ENCODE data around the gene REV1. TPM values are rescaled to one million over a fixed set of nuclear protein-coding genes. Genes with fewer than 3 reads are reported as not detected.

Gene REV1
- total RNA-seq, 1 experiment from 2014 or later = 13.0 TPM

DNA sequence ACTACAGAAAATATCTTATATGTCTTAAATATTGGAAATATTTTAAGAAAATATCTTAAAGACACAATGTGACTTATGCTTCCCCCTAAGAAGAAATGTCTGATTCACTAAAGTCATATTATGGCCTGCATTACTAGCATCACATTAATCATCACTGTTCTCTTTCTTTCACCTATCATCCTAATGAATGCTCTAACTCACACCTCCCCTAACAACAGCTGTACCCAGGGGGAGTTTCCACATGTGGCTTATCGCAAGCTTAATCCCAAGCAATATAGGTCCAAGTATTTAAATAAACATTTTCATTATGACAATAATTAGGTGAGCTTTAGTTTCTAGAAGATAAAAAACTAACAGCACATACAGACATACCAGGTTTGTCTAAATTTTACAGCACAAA, 39.6 kb downstream of the REV1 start:
- no peak for DNase-seq (ENCODE audit: low read depth)

DNA sequence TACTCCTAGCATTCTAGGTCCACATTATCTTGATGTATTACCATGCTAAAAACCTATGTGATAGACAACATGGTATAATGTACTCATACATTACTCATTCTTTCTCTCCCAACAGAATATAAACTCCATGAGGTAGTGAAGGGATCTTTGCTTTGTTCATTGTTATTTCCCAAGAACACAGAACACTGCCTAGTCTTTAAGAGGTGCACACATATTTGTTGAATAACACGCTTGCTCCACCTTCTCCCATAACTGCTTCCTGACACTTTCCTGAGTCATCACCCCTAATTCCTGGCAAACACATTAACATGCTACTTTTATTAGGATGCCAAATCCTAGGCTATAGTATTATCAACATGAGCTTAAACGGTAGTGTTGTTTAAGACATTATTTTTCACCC, 41.3 kb downstream of the REV1 start:
- DNase-seq (ENCODE audit: low read depth) = peak; percentile 13

DNA sequence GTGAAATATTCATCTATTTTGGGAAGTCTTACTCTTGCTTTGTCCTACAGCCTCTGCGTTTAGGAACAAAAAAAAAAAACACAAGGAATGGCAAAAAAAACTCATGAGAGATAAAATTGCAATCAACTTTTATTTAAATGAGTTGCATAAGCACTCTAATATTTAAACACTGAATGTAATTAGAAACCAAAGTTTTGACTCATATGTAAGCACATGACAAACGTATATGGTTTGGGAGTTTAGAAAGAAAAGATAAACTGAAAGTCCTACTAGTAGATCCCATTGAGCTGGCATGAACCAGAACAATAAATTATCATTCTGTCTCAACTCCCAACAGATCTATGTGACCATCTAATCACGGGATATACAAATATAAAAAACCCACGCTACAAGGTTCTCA, 44.8 kb downstream of the REV1 start:
- no peak for DNase-seq (ENCODE audit: low read depth)

DNA sequence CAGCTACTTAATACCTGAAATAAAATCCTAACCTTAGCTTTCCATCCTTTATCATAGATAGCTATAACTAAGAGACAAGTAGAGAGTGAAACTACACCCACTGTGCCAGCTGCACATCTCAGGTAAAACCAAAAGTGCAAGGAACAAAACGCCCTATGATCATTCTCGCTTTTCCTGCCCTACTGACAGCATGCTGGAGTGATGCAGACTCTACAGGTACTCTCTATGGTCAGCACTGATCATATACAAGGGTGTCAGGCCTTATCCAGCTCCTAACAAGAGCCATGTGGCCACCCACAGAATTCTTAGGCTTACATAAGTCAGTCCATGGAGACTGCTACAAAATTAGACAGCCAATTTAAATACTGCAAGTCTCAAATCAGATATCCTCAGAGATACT, 45.6 kb downstream of the REV1 start:
- no peak for DNase-seq (ENCODE audit: low read depth)

DNA sequence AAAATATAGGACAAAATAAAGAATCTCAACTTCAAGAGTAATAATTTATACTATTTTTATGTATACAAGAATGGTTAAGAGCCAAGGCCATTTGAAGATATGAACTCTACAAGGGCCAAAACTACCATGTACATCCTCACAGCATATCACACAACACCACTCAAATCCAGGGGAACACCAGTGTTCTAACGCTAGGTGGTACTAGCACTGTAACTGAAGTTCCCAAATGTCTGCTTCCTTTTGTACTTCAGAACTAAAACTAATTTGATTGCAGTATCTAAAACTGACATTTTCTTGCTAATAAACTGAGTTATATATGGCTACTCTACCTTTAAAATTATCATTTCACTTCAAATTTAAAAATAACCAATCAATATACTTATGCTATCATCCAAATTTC, 47.0 kb downstream of the REV1 start:
- no peak for DNase-seq (ENCODE audit: low read depth)

DNA sequence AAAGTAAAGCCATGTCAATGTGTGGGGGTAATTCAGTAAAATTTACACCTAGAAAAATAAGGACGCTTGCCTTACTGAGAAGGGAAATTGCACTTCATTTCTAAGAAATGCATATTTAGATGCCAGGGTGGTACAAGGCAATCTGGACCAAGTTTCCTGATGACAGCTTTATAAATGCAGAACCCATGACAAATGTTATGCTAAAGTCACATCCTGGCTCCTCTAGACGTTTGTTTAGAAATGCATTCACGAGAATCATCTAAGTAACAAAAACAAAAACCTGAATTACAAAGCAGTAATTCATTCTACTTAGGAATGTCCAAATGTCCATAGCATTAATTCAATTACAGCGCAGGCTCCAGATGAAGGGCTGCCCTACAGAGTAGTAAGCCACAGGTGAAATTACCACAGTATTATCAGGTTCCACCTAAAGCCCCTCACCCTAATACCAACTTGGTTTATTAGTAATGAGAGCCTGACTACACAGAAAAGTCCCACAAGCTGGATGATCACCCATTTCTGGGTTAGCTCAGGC, 49.8 kb downstream of the REV1 start:
- DNase-seq (ENCODE audit: low read depth) = no peak

DNA sequence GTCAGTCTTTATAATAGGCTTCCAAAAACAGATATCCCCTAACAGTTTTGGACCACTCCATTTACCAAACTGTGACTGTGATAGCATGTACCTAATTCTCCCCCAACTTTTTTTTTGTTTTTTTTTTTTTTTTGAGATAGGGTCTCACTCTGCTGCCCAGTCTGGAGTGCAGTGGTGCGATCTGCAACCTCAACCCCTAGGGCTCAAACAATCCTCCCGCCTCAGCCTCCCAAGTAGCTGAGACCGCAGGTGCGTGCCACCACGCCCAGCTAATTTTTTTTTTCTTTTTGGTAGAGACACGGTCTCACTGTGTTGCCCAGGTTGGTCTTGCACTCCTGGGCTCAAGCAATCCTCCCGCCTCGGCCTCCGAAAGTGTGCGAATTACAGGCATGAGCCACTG, 52.9 kb downstream of the REV1 start:
- no peak for DNase-seq (ENCODE audit: low read depth)

DNA sequence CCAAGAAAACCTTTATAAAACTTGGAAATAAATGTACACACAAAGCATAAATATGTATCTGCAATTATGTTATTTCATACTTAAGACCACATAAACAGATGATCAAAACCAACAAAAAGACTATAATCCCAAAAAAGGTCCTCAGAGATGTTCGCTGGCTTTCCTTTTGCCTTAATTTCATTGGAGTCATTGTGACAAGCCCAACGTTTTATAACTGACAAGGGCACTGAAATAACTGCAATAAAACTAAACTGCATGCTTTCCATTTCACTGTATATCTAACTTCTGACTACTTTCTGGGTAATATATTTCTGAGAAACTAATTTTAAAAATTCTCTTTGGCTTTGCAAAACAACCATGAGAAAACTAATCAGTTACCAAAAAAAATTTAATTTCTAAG, 56.5 kb downstream of the REV1 start:
- DNase-seq (ENCODE audit: low read depth) = no peak

DNA sequence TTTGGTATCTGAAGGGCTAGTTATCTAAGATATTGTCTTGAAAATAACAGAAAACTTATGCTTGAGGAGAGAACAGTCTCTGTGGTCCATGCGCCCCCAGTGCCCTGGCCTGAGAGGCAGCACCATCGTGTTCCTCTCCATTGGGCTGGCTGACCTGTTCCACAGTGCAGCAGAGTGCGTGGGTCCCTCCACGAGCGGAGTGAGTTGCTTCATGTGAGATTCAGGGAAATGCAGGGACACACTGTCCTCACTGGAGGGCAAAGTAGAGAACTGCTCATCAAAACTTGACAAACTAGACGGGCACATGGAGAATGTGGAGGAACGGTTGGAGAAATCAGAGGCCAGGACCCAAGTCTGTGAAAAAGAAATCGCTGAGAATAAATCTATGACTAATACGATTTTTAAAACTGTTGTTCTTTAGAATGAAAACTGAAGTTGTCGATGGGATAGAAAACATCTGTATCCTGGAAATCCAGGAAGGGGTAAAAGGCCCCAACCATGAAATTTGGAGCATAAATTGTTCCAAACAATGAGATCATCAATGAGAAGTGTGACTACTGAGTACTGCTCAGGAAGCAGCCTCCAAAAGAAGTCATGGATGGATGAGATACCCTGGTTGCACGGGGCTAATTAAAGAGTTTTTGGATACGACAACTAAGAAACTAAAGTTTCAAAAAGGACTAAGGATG, 58.1 kb downstream of the REV1 start:
- no peak for DNase-seq (ENCODE audit: low read depth)

DNA sequence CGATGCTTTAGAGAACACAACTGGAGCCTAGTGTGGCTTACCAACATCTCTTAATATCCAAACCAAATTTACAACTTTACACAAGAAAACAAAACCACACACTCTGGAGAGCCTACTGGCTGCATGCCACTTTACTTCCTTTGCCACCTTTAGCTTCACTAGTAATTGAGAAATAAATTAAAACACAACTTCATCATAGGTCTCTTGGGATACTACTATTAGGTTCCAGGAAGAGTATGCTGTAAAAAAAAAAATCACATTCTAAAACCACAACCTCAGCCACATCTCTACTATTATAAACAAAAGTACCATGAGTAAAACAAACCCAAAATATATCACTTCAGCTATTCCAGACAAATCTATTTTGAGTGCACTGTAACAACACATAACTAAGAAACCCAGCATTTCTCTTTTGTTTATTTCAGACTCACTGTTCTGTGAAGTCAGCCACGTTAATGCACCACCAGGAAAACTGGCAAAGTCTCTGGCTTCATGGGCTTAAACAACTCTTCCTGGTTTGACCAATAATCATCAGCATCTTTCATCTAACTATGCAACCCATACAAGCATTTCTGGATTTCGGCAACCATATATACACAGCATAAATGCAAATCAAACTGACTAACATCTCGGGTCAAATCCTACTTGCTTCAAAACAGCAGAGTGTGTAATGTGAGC, 59.1 kb downstream of the REV1 start:
- DNase-seq (ENCODE audit: low read depth) = no peak

DNA sequence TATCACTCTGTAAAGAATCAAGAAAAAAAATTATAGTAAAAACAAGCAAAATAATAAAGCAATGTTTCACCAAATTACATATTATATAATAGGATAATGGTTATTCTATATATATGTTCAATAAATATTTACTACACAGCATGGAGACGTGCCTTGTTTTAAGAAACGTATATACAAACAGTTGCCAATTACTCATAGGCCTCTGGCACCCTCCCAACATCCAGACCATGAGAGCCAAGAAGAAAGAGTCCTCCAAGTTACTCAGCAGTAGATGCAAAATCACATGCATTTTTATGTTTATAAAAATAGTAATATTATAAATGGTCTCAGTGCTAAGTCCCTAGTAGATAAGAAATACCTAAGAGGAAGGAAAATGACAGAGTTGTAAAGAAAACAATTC, 64.8 kb downstream of the REV1 start:
- DNase-seq (ENCODE audit: low read depth) = no peak

DNA sequence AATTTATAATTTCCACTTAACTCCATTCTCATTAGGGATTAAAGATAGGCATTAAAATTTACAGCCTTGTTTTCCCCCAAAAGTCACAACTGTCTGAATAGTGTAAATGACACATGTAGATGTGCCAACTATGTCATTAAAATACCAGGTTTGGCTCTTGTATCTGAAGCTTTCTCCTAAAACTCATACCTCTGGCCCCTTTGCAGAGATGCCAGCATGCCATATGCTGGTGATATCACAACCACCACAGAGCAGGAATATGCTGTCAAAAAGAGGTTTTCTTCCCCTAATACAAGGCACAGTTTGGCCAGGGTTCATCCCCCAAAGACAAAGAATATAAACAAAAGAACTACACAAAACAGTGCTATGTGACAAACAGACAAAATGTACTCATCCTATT, 65.4 kb downstream of the REV1 start:
- DNase-seq (ENCODE audit: low read depth) = no peak

DNA sequence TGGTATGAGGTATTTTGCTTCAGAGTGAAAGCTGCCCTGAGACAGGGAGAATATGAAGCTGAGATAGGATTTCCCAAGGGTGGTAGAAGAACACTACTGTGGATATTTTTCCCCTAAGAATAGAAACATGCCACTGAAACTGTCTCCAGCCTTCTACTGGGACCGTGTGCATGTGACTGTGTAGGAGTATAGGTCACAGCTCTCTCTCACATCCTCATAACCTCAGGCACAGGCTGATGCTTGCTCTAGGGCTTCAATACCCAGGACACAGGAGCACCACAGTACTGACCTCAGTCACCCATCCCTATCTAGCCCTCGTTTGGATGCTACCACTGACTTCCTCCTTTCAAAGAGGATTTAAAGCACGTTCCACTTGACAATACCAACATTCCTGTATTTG, 67.2 kb downstream of the REV1 start:
- no peak for DNase-seq (ENCODE audit: low read depth)

DNA sequence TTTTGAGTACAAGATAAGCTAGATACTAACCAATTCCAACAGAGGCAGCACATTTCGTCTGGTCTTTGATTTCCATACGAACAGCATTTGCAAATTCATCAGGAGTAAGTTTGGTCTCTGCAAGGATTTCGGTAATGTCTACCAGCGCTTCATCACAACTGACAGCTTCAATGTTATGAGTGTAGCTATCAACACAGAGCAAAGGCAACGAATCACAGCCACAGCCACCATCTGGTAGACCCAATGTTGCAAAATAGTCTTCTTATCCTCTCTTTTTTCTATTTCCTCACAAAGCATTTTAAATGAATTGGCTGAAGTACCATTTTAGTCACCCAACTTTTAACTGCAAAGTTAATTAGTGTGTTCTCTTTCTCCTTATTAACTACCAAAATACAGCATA, 68.3 kb downstream of the REV1 start:
- no peak for DNase-seq (ENCODE audit: low read depth)

DNA sequence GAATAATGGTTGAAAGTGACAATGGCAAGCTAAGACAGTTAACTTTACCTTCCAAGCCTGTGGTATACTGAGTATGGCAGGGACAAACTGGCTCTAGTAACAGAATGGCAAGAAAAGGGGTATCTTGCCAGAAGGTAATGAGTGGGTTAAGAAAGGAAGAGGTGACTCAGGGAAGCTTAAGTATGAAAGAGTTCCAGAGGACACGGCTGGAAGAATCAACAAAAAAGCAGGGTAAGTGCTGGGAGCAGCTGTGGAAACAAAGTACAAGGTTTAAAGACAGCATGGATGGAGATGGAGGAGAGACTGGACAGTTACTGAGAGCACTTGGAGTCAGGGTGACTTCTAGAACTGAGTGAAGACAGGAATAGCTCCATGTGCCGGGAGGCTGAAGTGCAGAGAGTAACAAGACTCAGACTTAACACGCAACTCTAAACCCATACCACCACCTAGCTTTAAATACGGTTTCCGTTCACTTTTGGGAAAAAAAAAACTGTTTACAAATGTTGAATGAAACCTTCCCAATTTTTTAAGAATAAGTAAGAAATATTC, 69.0 kb downstream of the REV1 start:
- no peak for DNase-seq (ENCODE audit: low read depth)

DNA sequence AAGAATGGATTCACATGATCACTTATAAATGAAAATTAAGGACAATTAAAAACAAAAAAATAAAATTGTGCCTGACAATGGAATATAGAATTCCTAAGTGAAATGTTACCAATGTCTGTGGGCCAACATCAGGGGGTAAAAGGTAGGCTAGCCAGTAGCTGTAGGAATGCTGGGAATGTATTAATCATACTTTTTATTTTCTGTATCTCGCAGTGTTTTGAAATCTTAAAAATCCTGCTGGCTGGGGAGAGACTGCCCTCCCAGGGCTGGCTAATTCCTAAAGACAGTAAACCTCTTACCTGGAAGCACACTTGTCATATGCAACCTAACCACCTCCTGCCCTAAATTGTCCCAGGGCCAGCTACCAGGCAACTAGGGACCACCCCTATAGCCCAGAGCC, 69.8 kb downstream of the REV1 start:
- no peak for DNase-seq (ENCODE audit: low read depth)

DNA sequence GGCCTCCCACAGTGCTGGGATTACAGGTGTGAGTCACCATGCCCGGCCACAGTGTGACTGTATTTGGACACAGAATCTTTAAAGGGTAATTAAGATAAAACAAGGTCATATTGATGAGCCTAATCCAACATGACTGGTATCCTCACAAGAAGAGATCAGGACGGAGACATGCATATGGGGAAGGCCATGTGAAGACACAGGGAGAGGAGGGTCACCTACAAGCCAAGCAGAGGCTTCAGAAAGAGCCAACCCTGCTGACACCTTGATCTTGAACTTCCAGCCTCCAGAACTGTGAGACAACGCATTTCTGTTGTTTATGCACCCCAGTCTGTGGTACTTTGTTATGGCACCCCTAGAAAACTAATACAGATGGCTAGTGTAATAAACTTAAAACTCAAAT, 72.4 kb downstream of the REV1 start:
- no peak for DNase-seq (ENCODE audit: low read depth)

DNA sequence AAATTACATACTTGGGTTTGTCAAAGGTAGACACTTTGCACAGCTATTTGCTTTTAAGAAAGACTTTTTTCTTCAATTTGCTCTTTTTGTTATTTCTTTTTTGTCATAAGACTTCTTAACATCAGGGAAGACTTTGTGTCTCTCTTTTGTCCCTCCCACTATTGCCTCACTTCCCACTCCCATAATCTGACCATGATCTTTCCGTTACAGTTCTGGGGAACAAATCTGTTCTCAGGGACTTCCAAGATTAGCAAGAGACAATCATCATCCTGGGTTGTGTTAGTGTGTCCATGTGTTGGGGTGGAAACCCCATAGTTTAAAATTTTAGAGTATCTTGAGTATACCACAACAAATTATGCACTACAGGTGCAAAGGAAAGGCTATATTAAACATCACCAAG, 75.3 kb downstream of the REV1 start:
- no peak for DNase-seq (ENCODE audit: low read depth)

DNA sequence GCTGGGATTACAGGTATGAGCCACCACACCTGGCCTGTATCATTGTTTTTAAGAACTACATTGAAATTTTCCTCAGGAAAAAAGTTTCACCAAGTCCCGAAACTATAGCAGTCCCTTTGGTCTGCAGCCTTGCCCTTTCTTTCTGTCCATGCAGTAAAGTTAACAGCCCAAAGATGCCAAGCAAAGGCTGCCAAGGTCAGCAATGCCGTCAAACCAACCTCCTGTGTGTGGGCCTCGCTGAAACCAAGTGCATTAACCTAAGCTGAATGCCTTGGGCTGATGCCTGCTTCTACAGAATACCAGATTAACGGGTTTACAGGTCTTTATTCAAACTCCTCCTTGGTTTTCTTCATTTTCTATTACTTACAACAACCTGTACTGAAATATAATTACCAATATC, 79.5 kb downstream of the REV1 start:
- no peak for DNase-seq (ENCODE audit: low read depth)

DNA sequence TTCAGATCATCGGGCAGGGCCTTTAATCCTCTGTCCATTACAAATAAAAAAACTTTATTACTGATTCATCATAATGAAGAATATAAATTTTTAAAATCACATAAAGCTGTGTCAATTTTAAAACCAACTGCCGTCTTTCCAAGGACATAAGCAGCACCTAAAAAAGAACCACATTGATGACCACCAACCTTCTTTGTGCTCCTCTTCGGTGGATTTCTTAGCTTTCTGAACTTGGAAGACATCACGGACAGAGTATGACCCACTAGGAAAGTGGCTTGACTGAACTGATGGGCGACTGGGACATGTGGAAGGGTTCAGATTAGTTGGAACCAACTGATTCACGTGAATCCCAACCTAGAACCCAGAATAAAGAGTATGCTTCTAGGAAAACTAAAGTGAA, 83.7 kb downstream of the REV1 start:
- no peak for DNase-seq (ENCODE audit: low read depth)

DNA sequence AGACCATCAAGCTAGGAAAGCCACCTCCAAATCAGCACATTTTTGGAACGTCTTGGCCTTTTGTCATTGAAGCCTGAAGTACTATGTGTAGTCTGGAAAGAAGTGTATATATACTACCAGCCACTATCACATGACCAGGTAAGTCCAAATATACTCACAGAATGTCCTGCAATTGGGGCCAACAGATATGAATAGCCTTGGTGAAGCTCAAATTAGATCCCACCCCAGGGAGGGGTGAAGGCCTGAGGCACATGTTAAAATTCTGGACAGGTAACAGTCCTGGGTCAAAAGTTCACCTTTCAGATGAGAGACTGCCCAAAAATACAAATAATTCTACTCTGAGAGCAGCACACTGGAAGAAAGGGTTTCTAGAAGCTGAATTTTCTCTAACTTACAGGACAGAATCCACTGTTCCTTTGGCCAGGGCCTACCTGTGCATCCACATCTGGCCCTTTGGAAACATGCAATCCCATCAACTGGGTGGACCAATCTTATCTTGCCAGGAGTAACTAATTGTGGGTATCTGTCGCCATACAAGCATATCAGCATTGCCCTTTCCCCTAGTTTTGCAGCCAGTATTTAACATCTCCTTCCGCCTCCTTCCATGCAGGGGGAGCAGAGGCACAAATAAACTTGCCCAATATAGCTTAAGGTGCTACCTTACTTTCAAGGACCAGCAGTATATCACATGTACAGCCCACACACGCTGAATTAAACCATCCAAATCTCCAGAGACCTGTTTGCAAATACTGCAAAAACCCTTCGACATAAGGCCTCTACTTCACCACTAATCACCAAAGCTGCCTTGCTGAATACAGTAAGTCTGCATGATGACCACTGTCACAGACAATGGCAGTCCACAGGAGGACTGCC, 84.8 kb downstream of the REV1 start:
- DNase-seq (ENCODE audit: low read depth) = no peak

DNA sequence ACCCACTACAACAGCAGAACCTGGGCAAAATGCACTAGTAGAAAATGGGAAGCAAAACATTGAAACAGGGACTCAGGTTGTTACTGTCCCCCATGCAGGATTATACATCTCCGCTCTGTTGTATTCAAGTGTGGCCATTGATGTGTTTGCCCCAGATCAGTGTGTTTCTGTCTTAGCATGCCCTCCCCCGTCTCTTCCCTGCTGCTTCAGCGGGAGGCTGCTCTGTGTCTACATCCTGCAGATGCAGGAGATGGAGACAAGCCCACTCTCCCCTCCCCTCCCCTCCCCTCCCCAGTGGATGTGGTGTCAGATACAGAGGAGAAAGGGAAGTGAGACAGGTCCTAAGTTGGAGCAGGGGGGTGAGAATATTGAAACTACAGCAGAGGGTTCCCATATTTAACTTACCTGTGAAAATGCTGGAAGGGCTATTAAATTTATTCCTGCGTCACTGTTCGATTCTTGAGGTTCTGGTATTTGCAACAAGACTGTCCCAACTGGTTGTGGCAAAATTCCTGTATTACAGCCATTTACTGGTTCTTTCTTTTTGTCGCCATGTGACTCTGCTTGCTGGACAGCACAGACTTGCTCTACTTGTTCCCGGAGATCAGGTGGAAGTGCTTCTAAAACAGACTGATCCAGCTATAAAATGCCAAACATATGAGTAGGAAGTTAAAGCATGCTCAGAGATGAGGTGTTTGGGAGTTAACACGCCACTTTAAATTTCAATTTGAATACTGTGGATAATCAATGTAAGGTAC, 85.6 kb downstream of the REV1 start:
- DNase-seq (ENCODE audit: low read depth) = no peak

Data from Daoy (cell line).